ENCODE results near the gene QTRT2.
A peak's percentile ranks its signal among the peaks of the same experiment; 100 is the strongest.

Gene QTRT2

DNA sequence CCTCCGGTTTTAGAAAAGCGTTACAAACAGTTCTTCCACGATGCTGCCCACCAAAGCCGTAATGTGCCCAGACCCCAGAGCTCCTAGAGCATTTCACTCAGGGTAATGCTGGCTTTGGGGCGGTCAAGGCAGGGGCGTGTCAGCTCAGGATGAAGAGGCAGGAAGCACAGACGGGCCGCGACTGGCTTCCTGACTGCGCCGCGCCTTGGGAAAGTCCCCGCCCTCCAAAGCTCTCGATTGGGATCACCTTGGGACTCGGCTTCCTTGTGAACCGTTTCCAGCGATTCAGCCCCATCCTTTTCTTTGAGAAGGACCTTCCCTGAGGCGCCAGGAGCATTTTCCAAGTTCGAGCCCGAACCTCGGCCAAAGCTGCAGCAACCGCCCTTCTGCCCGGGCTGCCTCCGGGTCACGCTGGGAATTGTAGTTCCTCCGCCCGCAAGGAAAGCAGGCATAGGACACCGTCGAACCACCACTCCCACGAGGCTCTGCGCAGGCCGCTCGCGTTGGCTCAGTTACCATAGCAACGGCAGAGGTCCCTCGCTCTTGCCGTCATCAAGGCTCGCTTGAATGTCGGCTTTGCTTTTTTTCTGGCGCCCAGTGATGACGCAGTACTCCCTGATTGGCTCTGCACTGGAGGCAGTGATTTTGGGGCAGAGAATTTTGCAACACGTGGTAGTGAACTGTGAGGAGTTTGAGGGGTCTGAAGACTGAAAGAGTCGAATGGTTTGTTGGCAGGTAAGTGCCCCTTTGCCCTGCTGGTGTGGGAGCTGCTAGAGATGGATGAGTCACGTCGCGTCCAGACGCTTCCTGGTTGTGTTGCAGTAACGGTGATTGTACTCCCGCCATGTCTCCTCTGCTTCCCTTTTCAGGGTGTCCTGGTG, at the start of gene QTRT2, which contains the start of gene CCDC191:
Gene QTRT2 (plus strand): TSS at position 608 of the 881 bp plus-strand sequence. CDS start 8,521 bp downstream, outside the sequence.
Gene CCDC191 (minus strand): TSS at position 397 of the 881 bp plus-strand sequence. CDS start 60 bp downstream, at position 337.
- DNase-seq (ENCODE audit: low read depth in 2 of 2, low spot score in 1 of 2) = peak; percentile 98 to 99

DNA sequence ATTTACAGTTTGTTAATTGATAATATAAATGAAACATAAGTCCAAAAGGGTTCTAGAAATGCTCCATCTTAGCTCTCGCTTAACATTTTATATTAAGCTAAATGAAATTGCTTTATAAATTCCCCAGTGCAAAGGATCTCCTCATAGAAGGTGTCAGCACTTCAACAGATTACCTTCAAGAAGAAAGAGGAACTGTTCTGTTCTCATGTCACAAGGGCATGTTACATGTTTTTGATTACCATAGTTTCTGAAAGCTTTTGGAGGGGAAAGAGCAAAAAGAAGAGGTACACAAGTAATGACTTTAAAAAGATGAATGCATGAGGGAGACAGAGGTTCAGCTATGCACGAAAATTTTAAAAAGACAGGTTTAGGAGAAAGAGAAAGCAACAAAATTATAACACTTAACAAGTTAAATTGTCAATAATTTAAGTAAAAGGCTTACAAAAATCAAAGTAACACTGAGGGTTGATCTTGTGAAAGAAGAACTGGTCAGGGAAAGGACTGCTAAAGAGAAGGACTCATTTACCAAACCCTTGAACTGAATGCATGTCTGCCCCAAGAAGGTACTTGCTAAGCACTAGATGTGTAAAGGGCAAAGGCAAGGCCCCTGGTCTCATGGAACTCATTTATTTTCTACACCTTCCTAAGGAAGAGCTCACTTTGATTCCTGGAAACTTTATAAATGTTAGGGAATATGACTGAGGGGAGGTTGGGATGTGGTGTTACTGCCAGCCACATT, 45.3 kb upstream of the QTRT2 start:
- DNase-seq (ENCODE audit: low read depth in 2 of 2, low spot score in 1 of 2) = no peak

- DNase-seq (ENCODE audit: low read depth in 2 of 2, low spot score in 1 of 2) = no peak
Measured at GRCh38 chr3:114014211-114014610, 42.3 kb upstream of the QTRT2 start.

DNA sequence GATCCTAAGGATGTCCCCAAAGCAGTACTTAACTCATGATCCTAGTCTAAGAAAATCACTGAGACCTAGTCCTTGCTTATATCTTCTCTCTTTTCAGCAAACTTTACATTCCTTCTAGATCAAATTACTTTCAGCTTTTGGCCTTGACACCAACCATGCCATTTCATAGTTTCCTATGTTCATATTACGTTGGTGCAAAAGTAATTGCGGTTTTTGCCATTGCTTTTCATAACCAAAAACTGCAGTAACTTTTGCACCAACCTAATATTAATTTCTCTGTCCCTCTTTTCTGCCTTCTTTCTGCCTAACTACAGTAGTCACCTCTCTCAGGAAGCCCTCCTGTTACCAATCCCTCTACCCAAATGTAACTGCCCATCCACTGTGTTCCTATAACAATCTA, 37.1 kb upstream of the QTRT2 start:
- DNase-seq (ENCODE audit: low read depth in 2 of 2, low spot score in 1 of 2) = no peak

- no peak for DNase-seq (ENCODE audit: low read depth in 2 of 2, low spot score in 1 of 2)
Measured at GRCh38 chr3:114020907-114021306, 35.6 kb upstream of the QTRT2 start.

GRCh38 chr3:114022145-114022802, 34.3 kb upstream of the QTRT2 start:
- no peak for DNase-seq (ENCODE audit: low read depth in 2 of 2, low spot score in 1 of 2)

DNA sequence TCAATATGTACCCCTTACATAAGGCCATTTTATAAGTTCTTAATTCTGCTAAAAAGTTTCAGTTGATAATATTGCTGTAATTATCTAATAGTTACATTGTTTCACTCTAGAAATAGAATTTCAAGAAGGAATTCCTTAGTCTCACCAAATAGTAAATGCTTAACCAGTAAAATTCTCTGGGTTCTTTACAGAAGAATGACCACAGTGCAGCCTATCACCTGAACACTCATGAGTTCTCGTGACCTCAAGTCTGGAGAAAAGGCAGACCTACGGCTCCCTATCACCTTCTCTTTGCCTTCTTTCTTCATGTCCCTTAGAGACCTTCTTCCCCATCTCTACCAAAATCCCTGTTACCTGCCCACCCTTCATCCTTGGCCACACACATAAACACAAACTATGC, 31.1 kb upstream of the QTRT2 start:
- DNase-seq (ENCODE audit: low read depth in 2 of 2, low spot score in 1 of 2) = no peak

DNA sequence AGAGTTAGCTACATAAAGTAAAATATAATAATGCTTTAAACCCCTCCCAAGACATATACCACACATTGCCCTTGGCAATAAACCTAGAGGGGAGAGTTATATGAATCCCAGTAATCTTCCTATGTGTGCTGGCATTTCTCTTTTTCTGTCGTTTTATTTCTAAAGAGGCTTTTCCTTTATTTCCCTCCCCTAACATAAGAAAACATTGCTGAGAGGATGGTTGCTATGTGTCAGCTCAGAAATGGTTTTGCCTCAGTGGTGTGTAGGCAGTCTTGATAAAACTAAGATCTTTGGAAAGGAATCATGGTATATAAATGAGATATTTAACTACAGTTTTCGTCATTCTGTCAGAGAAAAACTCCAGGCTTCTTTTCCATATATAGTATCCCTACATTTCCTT, 30.2 kb upstream of the QTRT2 start:
- no peak for DNase-seq (ENCODE audit: low read depth in 2 of 2, low spot score in 1 of 2)

DNA sequence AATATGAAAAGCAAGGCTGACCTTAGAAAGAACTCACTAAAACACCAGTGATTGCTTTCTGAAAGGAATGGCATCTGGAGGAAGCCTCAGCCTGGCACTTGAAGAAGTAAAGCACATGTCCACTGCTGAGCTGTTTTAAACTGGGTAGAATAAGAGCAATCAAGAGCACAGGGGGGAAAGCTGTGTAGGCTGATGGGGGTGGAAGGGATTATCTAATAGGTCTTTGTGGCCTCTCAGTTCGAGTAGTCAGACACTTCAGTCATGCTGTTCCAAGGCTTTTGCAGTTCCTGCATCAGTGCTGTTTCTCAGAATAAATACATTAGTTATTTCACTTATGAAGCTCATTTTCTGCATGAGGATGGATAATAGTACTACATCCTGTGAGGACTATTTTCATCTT, 22.8 kb upstream of the QTRT2 start:
- no peak for DNase-seq (ENCODE audit: low read depth in 2 of 2, low spot score in 1 of 2)

DNA sequence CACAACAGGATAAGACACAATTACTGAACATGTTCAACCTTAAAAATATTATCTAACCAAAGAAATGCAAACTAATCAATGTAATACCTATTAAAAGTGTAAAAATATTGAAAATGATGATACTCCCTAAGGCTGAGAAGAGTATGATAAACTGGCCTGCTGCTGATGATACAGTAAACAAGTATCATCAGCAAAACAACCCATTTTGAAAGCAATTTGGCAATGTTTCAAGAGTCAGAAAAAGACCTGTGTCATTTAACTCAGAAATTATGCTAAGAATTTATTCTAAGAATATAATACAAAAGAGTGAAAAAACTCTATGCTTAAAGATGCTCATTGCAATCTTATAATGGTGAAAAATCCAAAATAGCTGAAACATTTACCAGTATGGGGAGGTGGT, 22.3 kb upstream of the QTRT2 start:
- no peak for DNase-seq (ENCODE audit: low read depth in 2 of 2, low spot score in 1 of 2)

DNA sequence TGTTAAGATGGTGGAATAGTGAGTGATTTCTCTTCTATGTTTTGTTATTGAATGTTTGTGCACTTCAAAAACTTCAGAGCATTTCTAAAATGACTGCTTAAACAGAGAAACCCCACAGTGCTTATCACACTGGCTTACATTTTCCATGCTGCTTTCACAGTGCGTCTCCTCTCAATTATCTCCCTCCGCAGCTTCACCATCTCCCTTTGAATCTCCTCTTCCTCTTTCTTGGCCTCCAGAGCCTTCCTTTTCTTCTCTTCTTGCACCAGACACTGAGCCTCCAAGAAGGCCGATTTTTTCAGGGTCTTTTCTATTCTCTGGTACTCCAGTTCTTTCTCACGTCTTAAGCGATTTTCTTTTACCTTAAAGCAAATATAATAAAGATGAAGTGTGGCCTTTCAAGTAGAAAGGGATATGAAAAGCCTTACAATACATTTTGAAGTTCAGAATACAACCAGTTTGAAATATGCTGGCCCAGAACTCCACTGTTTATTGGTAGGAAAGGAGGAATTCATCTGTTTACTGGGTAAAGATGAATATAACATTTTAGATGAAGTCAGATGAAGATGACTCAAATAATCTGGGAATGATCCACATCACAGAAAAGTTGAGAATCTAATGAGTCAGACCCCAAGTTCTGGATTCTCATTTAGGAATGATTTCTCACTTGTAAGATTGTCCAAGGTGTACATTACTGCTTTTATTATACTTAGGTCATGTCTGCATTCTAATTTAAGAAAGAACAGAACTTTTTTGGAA, 21.6 kb upstream of the QTRT2 start:
- DNase-seq (ENCODE audit: low read depth in 2 of 2, low spot score in 1 of 2) = no peak

- no peak for DNase-seq (ENCODE audit: low read depth in 2 of 2, low spot score in 1 of 2)
Measured at GRCh38 chr3:114035896-114036295, 20.6 kb upstream of the QTRT2 start.

GRCh38 chr3:114043205-114043604, 13.3 kb upstream of the QTRT2 start:
- DNase-seq (ENCODE audit: low read depth in 2 of 2, low spot score in 1 of 2) = no peak

GRCh38 chr3:114052216-114052615, 4.3 kb upstream of the QTRT2 start:
- no peak for DNase-seq (ENCODE audit: low read depth in 2 of 2, low spot score in 1 of 2)

DNA sequence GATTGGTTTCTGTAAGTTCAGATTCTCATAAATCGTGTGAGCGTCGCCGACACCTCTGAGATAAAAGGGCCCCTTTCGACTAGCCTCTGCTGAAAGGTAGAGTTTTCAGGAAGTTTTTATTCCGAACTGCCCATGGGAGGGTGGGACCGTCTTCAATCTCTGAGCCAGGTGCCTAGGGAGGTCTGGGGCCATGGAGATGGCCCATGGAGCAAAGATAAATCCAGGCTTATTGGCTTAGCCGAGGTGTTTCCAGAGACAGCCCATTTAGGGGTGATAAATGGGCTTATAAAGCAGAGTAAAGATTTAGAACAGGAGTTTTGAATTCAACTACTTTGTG, 442 bp downstream of the QTRT2 start:
- DNase-seq (ENCODE audit: low read depth in 2 of 2, low spot score in 1 of 2) = no peak

DNA sequence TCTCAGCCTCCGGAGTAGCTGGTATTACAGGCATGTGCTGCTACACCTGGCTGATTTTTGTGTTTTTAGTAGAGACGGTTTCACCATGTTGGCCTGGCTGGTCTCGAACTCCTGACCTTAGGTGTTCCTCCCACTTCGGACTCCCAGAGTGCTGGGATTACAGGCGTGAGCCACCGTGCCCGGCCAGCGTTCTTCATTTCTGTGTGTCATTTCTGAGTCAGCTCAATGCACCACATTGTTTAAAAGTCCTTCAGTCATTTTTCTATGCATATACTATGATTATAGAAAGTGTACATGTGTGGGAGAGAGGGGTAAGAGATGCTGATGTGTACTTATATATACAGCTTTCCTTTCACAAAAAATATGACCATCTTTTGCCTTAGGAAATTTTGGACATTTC, 2.1 kb downstream of the QTRT2 start:
- DNase-seq (ENCODE audit: low read depth in 2 of 2, low spot score in 1 of 2) = no peak

DNA sequence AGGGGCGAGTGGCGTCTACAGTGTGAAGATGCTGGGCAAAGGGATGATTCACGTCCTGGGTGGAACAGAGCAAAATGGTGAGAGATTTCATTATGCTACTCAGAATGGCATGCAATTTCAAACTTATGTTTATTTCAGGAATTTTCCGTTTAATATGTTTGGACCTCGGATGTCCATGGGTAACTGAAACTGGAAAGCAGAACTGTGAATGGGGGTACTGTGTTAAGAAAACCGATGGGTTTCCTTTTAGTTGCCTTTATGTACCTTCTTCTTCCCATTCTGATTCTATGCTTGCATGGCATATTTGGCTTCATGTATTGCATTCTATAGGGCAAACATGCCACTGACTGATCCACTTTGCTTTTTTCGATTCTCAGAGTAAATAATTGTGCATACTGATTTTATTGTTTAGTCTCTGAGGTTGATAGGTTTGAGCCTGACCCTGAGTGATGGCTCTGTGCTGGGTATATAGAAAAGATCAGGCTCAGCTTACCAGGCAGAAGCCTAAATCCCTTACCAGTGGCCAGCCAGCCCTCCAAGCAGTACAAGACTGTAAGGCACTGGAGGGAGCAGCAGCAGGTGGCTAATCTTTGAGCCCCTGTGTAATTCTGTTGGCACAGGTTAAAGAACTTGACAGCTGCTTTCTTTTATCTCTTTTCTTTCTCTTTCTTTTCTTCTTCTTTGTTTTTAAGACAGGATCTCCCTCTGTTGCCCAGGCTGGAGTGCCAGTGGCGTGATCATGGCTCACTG, 4.5 kb downstream of the QTRT2 start:
- DNase-seq (ENCODE audit: low read depth in 2 of 2, low spot score in 1 of 2) = no peak

- no peak for DNase-seq (ENCODE audit: low read depth in 2 of 2, low spot score in 1 of 2)
Measured at GRCh38 chr3:114067804-114068203, 11.3 kb downstream of the QTRT2 start.

GRCh38 chr3:114068336-114068735, 11.8 kb downstream of the QTRT2 start:
- DNase-seq (ENCODE audit: low read depth in 2 of 2, low spot score in 1 of 2) = no peak

- no peak for DNase-seq (ENCODE audit: low read depth in 2 of 2, low spot score in 1 of 2)
Measured at GRCh38 chr3:114071786-114072185, 15.2 kb downstream of the QTRT2 start.
